ENCODE measurements around the gene CEP112. TPM values are rescaled to one million over a fixed set of nuclear protein-coding genes. Genes with fewer than 3 reads are reported as not detected.

CEP112 gene
- total and polyA plus RNA-seq, 2 of the 8 experiments (the other 6 are each of a cell fraction or from before 2014, with no cell fraction given) = 0.62 to 3.1 TPM

DNA sequence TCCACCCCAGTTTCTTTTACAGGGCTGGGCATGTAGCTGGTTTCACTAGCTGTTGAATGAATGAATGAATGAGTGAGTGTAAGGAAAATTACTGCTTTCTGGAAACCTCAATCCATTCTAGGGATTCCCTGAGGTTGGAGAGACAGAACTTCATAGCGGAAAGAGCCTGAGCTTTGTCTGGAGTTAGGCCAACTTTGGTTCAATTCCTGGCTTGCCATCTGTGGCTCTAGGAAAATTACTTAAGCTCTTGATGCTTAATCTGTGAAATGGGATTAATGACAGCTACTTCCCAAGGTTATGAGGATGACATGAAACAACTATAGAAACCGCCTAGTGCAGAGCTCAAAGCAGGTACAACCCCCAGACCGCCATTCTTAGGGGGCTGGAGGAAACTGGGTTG, 554.1 kb downstream of the CEP112 start:
- Histone ChIP-seq H2BK15ac (ENCODE audit: low read length) (no peak overlapping the region), H3K27ac (ENCODE audit: low read depth, low read length) (no peak overlapping the region), H3K79me2 (ENCODE audit: control insufficient read depth in 1 of 2, insufficient read depth in 2 of 2, low read length in 2 of 2) (no peaks in the 10 kb centered on the region), H3K23ac (ENCODE audit: insufficient read length) (no peak overlapping the region), H4K5ac (ENCODE audit: insufficient read length, low read depth, low read length) (no peak overlapping the region), H3K23me2 (ENCODE audit: low read depth, low read length) (no peaks in the 10 kb centered on the region), H3K9ac (replicated peaks in 1 of 4; ENCODE audit: extremely low read depth in 1 of 4, low read depth in 3 of 4, low read length in 3 of 4) (no peak overlapping the region), H3K56ac (replicated peaks; ENCODE audit: insufficient read length, low read depth, low read length) (no peak overlapping the region), H3K79me1 (ENCODE audit: low read depth, low read length) (no peaks in the 10 kb centered on the region), H3K18ac (ENCODE audit: extremely low read depth, low read length) (no peak overlapping the region), H3K4me1 (replicated peaks in 1 of 4; ENCODE audit: control insufficient read depth in 3 of 4, insufficient read depth in 4 of 4, low read length in 3 of 4) (peaks cover 0 to 5% (median 1%) of the 10 kb centered on the region in 4 experiments; a peak in 2 of 7 replicates), H2AK5ac (ENCODE audit: low read depth, low read length) (no peak overlapping the region), H3K4ac (replicated peaks; ENCODE audit: insufficient read length, low read depth, low read length) (no peak overlapping the region), H3K36me3 (ENCODE audit: control insufficient read depth in 2 of 4, insufficient read depth in 4 of 4, low read length in 3 of 4) (no peaks in the 10 kb centered on the region), H2BK20ac (ENCODE audit: low read length) (no peak overlapping the region), H2AFZ (ENCODE audit: low read length) (no peak overlapping the region), H2BK12ac (ENCODE audit: low read depth, low read length) (no peak overlapping the region), H4K20me1 (replicated peaks in 1 of 2; ENCODE audit: control insufficient read depth in 1 of 2, insufficient read depth in 2 of 2, low read length in 2 of 2) (no peaks in the 10 kb centered on the region), H3K14ac (ENCODE audit: insufficient read length) (no peak overlapping the region), H4K91ac (replicated peaks; ENCODE audit: insufficient read length, low read length) (no peak overlapping the region), H3K9me3 (ENCODE audit: insufficient read depth in 2 of 2, low read depth in 1 of 2, low read length in 1 of 2) (no peaks in the 10 kb centered on the region), H2BK5ac (ENCODE audit: low read depth, low read length) (no peak overlapping the region), H3K27me3 (replicated peaks in 1 of 4; ENCODE audit: control insufficient read depth in 3 of 4, extremely low read depth in 1 of 4, insufficient read depth in 3 of 4, low read length in 3 of 4) (no peaks in the 10 kb centered on the region), H3K4me2 (ENCODE audit: insufficient read depth in 1 of 2, low read depth in 2 of 2, low read length in 2 of 2) (no peak overlapping the region), H4K8ac (ENCODE audit: extremely low read depth, insufficient read depth, low read length) (no peak overlapping the region), H3K4me3 (ENCODE audit: extremely low read depth in 1 of 4, insufficient read depth in 2 of 4, low read depth in 3 of 4, low read length in 4 of 4) (no peak overlapping the region), H2BK120ac (replicated peaks; ENCODE audit: low read depth, low read length) (no peak overlapping the region)
- TF ChIP-seq JUND (IDR thresholded peaks at IDR 0.05; ENCODE audit: low read length) (no peak), BRCA1 (IDR thresholded peaks at IDR 0.05; ENCODE audit: low read depth, low read length) (no peak), CREB1 (IDR thresholded peaks at IDR 0.05) (no peak), HDAC6 (IDR thresholded peaks at IDR 0.05; ENCODE audit: low read depth, low read length) (no peak)
- TF ChIP-seq, protein P1, sequence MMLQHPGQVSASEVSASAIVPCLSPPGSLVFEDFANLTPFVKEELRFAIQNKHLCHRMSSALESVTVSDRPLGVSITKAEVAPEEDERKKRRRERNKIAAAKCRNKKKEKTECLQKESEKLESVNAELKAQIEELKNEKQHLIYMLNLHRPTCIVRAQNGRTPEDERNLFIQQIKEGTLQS (IDR thresholded peaks at IDR 0.05; ENCODE audit: insufficient read depth, low read depth, low read length) = no peak
- no peak for FAIRE-seq
- WGBS, 2 experiments (ENCODE audit: extremely low coverage in 1 of 2, insufficient coverage in 1 of 2, insufficient read length in 1 of 2, insufficient replicate concordance in 2 of 2, low coverage in 1 of 2, low lambda C conversion rate in 2 of 2, missing lambda C conversion rate in 1 of 2) = 89% methylated on average over 3 of the region's 3 CpGs; no CpG with 5 or more reads in 1 of the 2 experiments
- POLR2A ChIA-PET (ENCODE audit: partially characterized antibody) = interaction anchor here (1.6 to 1.7 kb wide), 3 partner anchors 12 to 98 kb away, joined by 3 to 6 read pairs (median 3); no protein-coding TSS in a partner anchor
- CTCF ChIA-PET (ENCODE audit: partially characterized antibody) = no interaction called here
- DNase-seq (ENCODE audit: low read depth in 1 of 2, low spot score in 2 of 2) = no peak

Data from H1 (cell line).